IMR-90 (cell line): ENCODE data around the gene AAMP. TPM values are rescaled to one million over a fixed set of nuclear protein-coding genes. Genes with fewer than 3 reads are reported as not detected.

ENCODE experiments used
- ATAC-seq: fragments of 200-7000 bp; cut with Tn5 transposase; 2 replicates; pipeline ENCODE4 v1.9.1; 2020; ENCODE audit warnings: low read depth, mild to moderate bottlenecking, moderate library complexity
- BruUV-seq: library from RNA; stranded (reverse); fragments of 400-500 nt; replicated peaks from 2 replicates; lab custom pipeline; 2021; lab: Mats Ljungman, UMichigan
- CTCF ChIA-PET: fragments of 300-600 bp; formaldehyde crosslinking; extraction: SDS; loops from one replicate; lab custom pipeline; 2021; ENCODE audit warnings: antibody characterized with exemption; lab: Yijun Ruan, JAX
- POLR2A ChIA-PET: fragments of 300-600 bp; sonication (Branson Sonifier 250); formaldehyde crosslinking; loops from one replicate; lab custom pipeline; 2022; ENCODE audit warnings: antibody characterized with exemption; ENCODE audit not compliant: unreplicated experiment; lab: Charles Lee
- DNase-seq: peaks from one replicate; pipeline ENCODE4 v3.0.0; 2013
- H2AFZ ChIP-seq: replicated peaks from 2 replicates; pipeline ENCODE3; 2013; ENCODE audit warnings: low read length, mild to moderate bottlenecking; ENCODE audit not compliant: poor library complexity
- H2AK5ac ChIP-seq: 2 replicates; pipeline ENCODE4 v1.6.1; 2013; ENCODE audit warnings: low read depth, low read length, inconsistent platforms
- H2AK9ac ChIP-seq: replicated peaks from 2 replicates; pipeline ENCODE3; 2013; ENCODE audit warnings: mild to moderate bottlenecking, low read depth, low read length, moderate library complexity; ENCODE audit not compliant: poor library complexity
- H2BK120ac ChIP-seq: 2 replicates; pipeline ENCODE4 v1.6.1; 2013; ENCODE audit warnings: low read depth, low read length, inconsistent platforms
- H2BK15ac ChIP-seq: 3 replicates; pipeline ENCODE4 v1.6.1; 2013; ENCODE audit warnings: low read depth, low read length, inconsistent platforms
- H2BK20ac ChIP-seq: 2 replicates; pipeline ENCODE4 v1.6.1; 2013; ENCODE audit warnings: low read depth, mild to moderate bottlenecking, inconsistent platforms, low read length, moderate library complexity
- H2BK5ac ChIP-seq: 2 replicates; pipeline ENCODE4 v1.6.1; 2013; ENCODE audit warnings: mild to moderate bottlenecking, low read depth, low read length, inconsistent platforms; ENCODE audit not compliant: poor library complexity, severe bottlenecking
- H3K14ac ChIP-seq: replicated peaks from 2 replicates; pipeline ENCODE4 v1.6.1; 2013; ENCODE audit warnings: low read depth, low read length, inconsistent platforms
- H3K18ac ChIP-seq: 2 replicates; pipeline ENCODE4 v1.6.1; 2013; ENCODE audit warnings: low read depth, low read length, control low read depth
- H3K23ac ChIP-seq: 2 replicates; pipeline ENCODE4 v1.6.1; 2013; ENCODE audit warnings: low read depth, low read length, inconsistent platforms
- H3K27ac ChIP-seq: 2 replicates; pipeline ENCODE4 v1.5.1; 2013; ENCODE audit warnings: mild to moderate bottlenecking, control low read depth, low read length; ENCODE audit not compliant: insufficient read depth
- H3K27me3 ChIP-seq: 2 replicates; pipeline ENCODE4 v1.6.1; 2013; ENCODE audit warnings: low read length; ENCODE audit not compliant: control insufficient read depth, insufficient read depth
- H3K36me3 ChIP-seq: 2 replicates; pipeline ENCODE4 v1.6.1; 2013; ENCODE audit warnings: low read length, mixed read lengths; ENCODE audit not compliant: control insufficient read depth, insufficient read depth
- H3K4ac ChIP-seq: 2 replicates; pipeline ENCODE4 v1.6.1; 2013; ENCODE audit warnings: low read depth, low read length, inconsistent platforms
- H3K4me1 ChIP-seq: 2 replicates; pipeline ENCODE4 v1.6.1; 2013; ENCODE audit warnings: low read length, mixed read lengths; ENCODE audit not compliant: control insufficient read depth, insufficient read depth
- H3K4me2 ChIP-seq: 2 replicates; pipeline ENCODE4 v1.6.1; 2013; ENCODE audit warnings: low read depth, mild to moderate bottlenecking, control low read depth, low read length, moderate library complexity
- H3K4me3 ChIP-seq: 2 replicates; pipeline ENCODE4 v1.5.1; 2013; ENCODE audit warnings: low read depth, mild to moderate bottlenecking, control low read depth, low read length, moderate library complexity; ENCODE audit not compliant: insufficient read depth
- H3K56ac ChIP-seq: 2 replicates; pipeline ENCODE4 v1.6.1; 2013; ENCODE audit warnings: low read length, inconsistent platforms; ENCODE audit not compliant: insufficient read depth; ENCODE audit errors: extremely low read depth
- H3K79me1 ChIP-seq, 2 experiments: 2 replicates each; pipeline ENCODE4 v1.6.1; 2013; ENCODE audit warnings: low read length in 2 of 2, inconsistent platforms in 1 of 2, low read depth in 1 of 2
- H3K9ac ChIP-seq: 2 replicates; pipeline ENCODE4 v1.6.1; 2013; ENCODE audit warnings: low read depth, low read length, control low read depth
- H3K9me1 ChIP-seq: 2 replicates; pipeline ENCODE4 v1.6.1; 2013; ENCODE audit warnings: low read length, inconsistent platforms; ENCODE audit not compliant: insufficient read depth
- H3K9me3 ChIP-seq: 2 replicates; pipeline ENCODE4 v1.6.1; 2013; ENCODE audit warnings: low read length; ENCODE audit not compliant: control insufficient read depth, insufficient read depth
- H4K20me1 ChIP-seq: 2 replicates; pipeline ENCODE4 v1.6.1; 2013; ENCODE audit warnings: low read length, inconsistent platforms; ENCODE audit not compliant: insufficient read depth
- H4K5ac ChIP-seq: 2 replicates; pipeline ENCODE4 v1.6.1; 2013; ENCODE audit warnings: mild to moderate bottlenecking, low read depth, low read length, control low read depth
- H4K8ac ChIP-seq, 2 experiments: 2 replicates each; pipeline ENCODE4 v1.6.1; 2013; ENCODE audit warnings: low read depth in 2 of 2, low read length in 2 of 2, control low read depth in 1 of 2, inconsistent platforms in 1 of 2
- H4K91ac ChIP-seq: 2 replicates; pipeline ENCODE4 v1.6.1; 2013; ENCODE audit warnings: low read depth, low read length, inconsistent platforms; ENCODE audit not compliant: insufficient read depth
- CEBPB ChIP-seq: IDR thresholded peaks from 2 replicates; pipeline ENCODE4 v1.6.1; 2012; ENCODE audit warnings: low read depth, low read length, improper control_type of control experiment
- CTCF ChIP-seq: conservative IDR thresholded peaks from 2 replicates; pipeline ENCODE4 v1.5.1; 2012; ENCODE audit warnings: mild to moderate bottlenecking, low read depth, low read length, improper control_type of control experiment
- ELK1 ChIP-seq: fragments of 150-350 bp; IDR thresholded peaks from 2 replicates; pipeline ENCODE4 v1.6.1; 2016; ENCODE audit warnings: low read depth, mild to moderate bottlenecking, low read length, moderate library complexity, borderline replicate concordance
- MAFK ChIP-seq: IDR thresholded peaks from 2 replicates; pipeline ENCODE4 v1.6.1; 2012; ENCODE audit warnings: low read depth, low read length, improper control_type of control experiment
- MAZ ChIP-seq: IDR thresholded peaks from 2 replicates; pipeline ENCODE4 v1.6.1; 2012; ENCODE audit warnings: low read depth, mild to moderate bottlenecking, low read length, improper control_type of control experiment, moderate library complexity, borderline replicate concordance
- MXI1 ChIP-seq: IDR thresholded peaks from 2 replicates; pipeline ENCODE4 v1.6.1; 2012; ENCODE audit warnings: low read depth, mild to moderate bottlenecking, low read length, moderate library complexity, borderline replicate concordance
- RFX5 ChIP-seq: IDR thresholded peaks from 2 replicates; pipeline ENCODE4 v1.8.0; 2012; ENCODE audit warnings: low read depth, mild to moderate bottlenecking, low read length, moderate library complexity
- SMC3 ChIP-seq: fragments of 150-350 bp; IDR thresholded peaks from 2 replicates; pipeline ENCODE4 v1.6.1; 2016; ENCODE audit warnings: low read depth, mild to moderate bottlenecking, antibody characterized with exemption, low read length, moderate library complexity
- WGBS, 2 experiments: methylation state at CpG; one replicate each; pipeline versions ENCODE4 v1.1.5 to v1.1.7; 2013; ENCODE audit warnings: missing lambda C conversion rate in 2 of 2; ENCODE audit not compliant: insufficient read length in 1 of 2; ENCODE audit errors: extremely low coverage in 2 of 2; 5-methylcytosine and 5-hydroxymethylcytosine counted together
- dilution Hi-C: fragments of 300-500 bp; cut with HindIII; formaldehyde crosslinking; loops from one replicate; pipeline ENCODE4 v1.14.3; 2018; ENCODE audit warnings: low sequenced_read_pairs; ENCODE audit not compliant: unreplicated experiment
- in situ Hi-C: fragments of 300-500 bp; cut with MboI; formaldehyde crosslinking; loops from 3 replicates; pipeline ENCODE4 v1.14.3; 2019; ENCODE audit warnings: low sequenced_read_pairs, inconsistent platforms, mixed read lengths
- intact Hi-C: fragments of 100-400 bp; cut with micrococcal nuclease; formaldehyde crosslinking; loops from 2 replicates; pipeline ENCODE4 v1.10.0; 2022
- polyA plus RNA-seq, 3 experiments: library from polyadenylated mRNA; depleted of rRNA; stranded (reverse); fragments of >200 nt; gene quantifications; 2 replicates each; pipeline ENCODE4 v1.2.3, GENCODE V29; 2012; ENCODE audit warnings: low replicate concordance in 1 of 3
- total RNA-seq: library from RNA; depleted of rRNA; stranded (reverse); fragments of >200 nt; gene quantifications from 2 replicates; pipeline ENCODE4 v1.2.3, GENCODE V29; 2012

Gene AAMP
- total and polyA plus RNA-seq, 2 of the 4 experiments (the other 2 are of a cell fraction): 104 to 112 TPM

- H3K79me1 ChIP-seq: peaks cover 5 to 78% of the 10 kb centered on the region in 2 experiments
- no peak for ATAC-seq
- no peak overlapping the region for H3K4me2 ChIP-seq
- H4K5ac ChIP-seq: no peak overlapping the region
- in situ Hi-C loops (loop anchor here (10.0 kb wide), 1 partner anchor 118 kb away; the partner anchor contains the start of gene CTDSP1), intact Hi-C loops (loop anchor here (10.0 kb wide), 1 partner anchor 288 kb away; the partner anchor contains the start of genes CNOT9 and USP37), dilution Hi-C loops (no loop called here)
- no peak overlapping the region for H3K56ac ChIP-seq
- DNase-seq: no peak
- H3K18ac ChIP-seq: no peak overlapping the region
- H3K4me1 ChIP-seq: peaks cover 10% of the 10 kb centered on the region
- no peak overlapping the region for H4K8ac ChIP-seq
- H2BK15ac ChIP-seq: no peak overlapping the region
- peaks cover 74% of the 10 kb centered on the region for H3K36me3 ChIP-seq
- no peak overlapping the region for H3K9ac ChIP-seq
- peaks cover 5% of the 10 kb centered on the region for H4K20me1 ChIP-seq
- peak overlapping the region; percentile 62 for H2AK9ac ChIP-seq
- no peaks in the 10 kb centered on the region for H3K27me3 ChIP-seq
- CTCF ChIA-PET: no interaction called here
- H3K27ac ChIP-seq: no peak overlapping the region
- no peak overlapping the region for H3K4ac ChIP-seq
- H3K14ac ChIP-seq: no peak overlapping the region
- H2AFZ ChIP-seq: no peak overlapping the region
- no peak for TF ChIP-seq ELK1
- no peak for TF ChIP-seq MAFK
- no peak for TF ChIP-seq CEBPB
- TF ChIP-seq RFX5: no peak
- no peak for TF ChIP-seq SMC3
- TF ChIP-seq CTCF: no peak
- TF ChIP-seq MAZ: no peak
- no peak for TF ChIP-seq MXI1
- no peak overlapping the region for H2BK20ac ChIP-seq
- POLR2A ChIA-PET: interaction anchor here (2.5 kb wide), 1 partner anchor 10 kb away, joined by 9 read pairs; no protein-coding TSS in a partner anchor
- H3K4me3 ChIP-seq: no peak overlapping the region
- BruUV-seq: no TSS peak
- H2AK5ac ChIP-seq: no peak overlapping the region
- H3K9me1 ChIP-seq: no peaks in the 10 kb centered on the region
- H3K9me3 ChIP-seq: no peaks in the 10 kb centered on the region
- 88% methylated on average over 7 of the region's 12 CpGs; no CpG with 5 or more reads in 1 of the 2 experiments for WGBS, 2 experiments
- no peak overlapping the region for H3K23ac ChIP-seq
- no peak overlapping the region for H4K91ac ChIP-seq
- no peak overlapping the region for H2BK120ac ChIP-seq
- H2BK5ac ChIP-seq: no peak overlapping the region
These were observed 7.2 kb upstream of the AAMP start for GRCh38 chr2:218276986-218277755.
